Transverse colon (tissue), 3 donors: Measurements from ENCODE around the gene DENND1A.

Experiments used
- CTCF ChIP-seq, 5 experiments: fragments of 200-600 bp in 3 of 5; fragments of 450-650 bp in 2 of 5; sonication (generic) in 3 of 5; IDR thresholded peaks; 1 replicate in 2 of 5; 2 replicates in 3 of 5; pipeline ENCODE4 v1.5.1; 2016 to 2017; ENCODE audit warnings: antibody characterized with exemption in 5 of 5, inconsistent platforms in 3 of 5, mild to moderate bottlenecking in 2 of 5, moderate library complexity in 1 of 5
- POLR2A ChIP-seq: fragments of 450-650 bp; IDR thresholded peaks from one replicate; pipeline ENCODE4 v1.6.1; 2016; ENCODE audit warnings: antibody characterized with exemption, mild to moderate bottlenecking, moderate library complexity

GRCh38 chr9:123424131-123424530, 505.8 kb downstream of the DENND1A start:
- TF ChIP-seq CTCF (IDR thresholded peaks at IDR 0.05), result no peak
- TF ChIP-seq POLR2A, result no peak
